Aorta (tissue), 5 donors: ENCODE data around the gene PDE8B. TPM values are rescaled to one million over a fixed set of nuclear protein-coding genes. Genes with fewer than 3 reads are reported as not detected.
A peak's percentile ranks its signal among the peaks of the same experiment; 100 is the strongest.

Experiments used
- ATAC-seq: fragments of 200-7000 bp; cut with Tn5 transposase; one replicate; pipeline ENCODE4 v1.9.1; 2022; ENCODE audit warnings: moderate library complexity; ENCODE audit not compliant: low FRiP score
- DNase-seq, 2 donors: peaks; one replicate each; pipeline ENCODE4 v3.0.0-alpha.2; 2020
- H3K27ac ChIP-seq, 2 donors: one replicate each; pipeline ENCODE4 v1.5.1; 2013; ENCODE audit warnings: low read length in 2 of 2, mild to moderate bottlenecking in 2 of 2, moderate library complexity in 2 of 2, control low read depth in 1 of 2, inconsistent platforms in 1 of 2, low read depth in 1 of 2
- H3K27me3 ChIP-seq, 2 donors: one replicate each; pipeline ENCODE4 v1.6.1; 2013; ENCODE audit warnings: control low read depth in 1 of 2, low read length in 1 of 2, mild to moderate bottlenecking in 1 of 2, moderate library complexity in 1 of 2; ENCODE audit not compliant: insufficient read depth in 2 of 2, control insufficient read depth in 1 of 2
- H3K36me3 ChIP-seq, 2 donors: one replicate each; pipeline ENCODE4 v1.6.1; 2013; ENCODE audit warnings: control low read depth in 1 of 2, low read length in 1 of 2, mild to moderate bottlenecking in 1 of 2; ENCODE audit not compliant: insufficient read depth in 2 of 2, control insufficient read depth in 1 of 2
- H3K4me1 ChIP-seq, 2 donors: one replicate each; pipeline ENCODE4 v1.6.1; 2013; ENCODE audit warnings: low read length in 2 of 2, control low read depth in 1 of 2, mild to moderate bottlenecking in 1 of 2, moderate library complexity in 1 of 2; ENCODE audit not compliant: insufficient read depth in 2 of 2, control insufficient read depth in 1 of 2
- H3K4me3 ChIP-seq, 2 donors: one replicate each; pipeline ENCODE4 v1.5.1; 2013; ENCODE audit warnings: low read length in 2 of 2, control low read depth in 1 of 2, mild to moderate bottlenecking in 1 of 2
- H3K9me3 ChIP-seq: one replicate; pipeline ENCODE4 v1.6.1; 2013; ENCODE audit warnings: mild to moderate bottlenecking, low read length; ENCODE audit not compliant: control insufficient read depth
- WGBS, 2 donors: extraction: QIAGEN DNeasy Blood & Tissue Kit; methylation state at CpG; one replicate each; pipeline ENCODE4 v1.1.7; 2013; 5-methylcytosine and 5-hydroxymethylcytosine counted together
- intact Hi-C, 2 donors: fragments of 100-400 bp; cut with DNase I; formaldehyde crosslinking; loops; one replicate each; pipeline versions ENCODE4 v1.14.2 to v1.15.0; 2022
- polyA plus RNA-seq, 2 donors: library from polyadenylated mRNA; stranded (reverse); fragments of 200-250 nt; gene quantifications; one replicate each; pipeline ENCODE4 v1.2.3, GENCODE V29; 2013
- total RNA-seq, 2 donors: library from RNA; stranded (reverse); fragmentation: NEBNext Ultra II Directional; extraction: Animal tissue kit (Norgen Biotek cat#: 25700); gene quantifications; one replicate each; pipeline ENCODE4 v1.2.1, GENCODE V29; 2021
- donor health status: healthy with polysubstance abuse.
- donor health status: Bipolar disorder and iron deficiency.
- donor health status: DM: no; HTN: no; CAD: no.
- donor health status: DM: no; HTN: no; CAD: no.
- donor health status: DM: yes; HTN: yes; CAD: no.

PDE8B gene
- total and polyA plus RNA-seq, 4 donors, result 16.3 to 42.6 (median 22.1) TPM

- no peak overlapping the region for H3K4me3 ChIP-seq
- no peaks in the 10 kb centered on the region for H3K27me3 ChIP-seq
- H3K9me3 ChIP-seq, result no peaks in the 10 kb centered on the region
- no peaks in the 10 kb centered on the region for H3K36me3 ChIP-seq
- ATAC-seq, result peak; percentile 29
- intact Hi-C loops, result no loop called here
- DNase-seq, result no peak
- H3K4me1 ChIP-seq, result peaks cover 5 to 6% of the 10 kb centered on the region in 2 donors
- WGBS, 2 donors, result 11 to 17% methylated on average over 2 of the region's 2 CpGs
- H3K27ac ChIP-seq, result peak overlapping the region; percentile 32 to 74
Observed at GRCh38 chr5:77389746-77390145, 179.3 kb downstream of the PDE8B start.

- Histone ChIP-seq H3K4me3 (no peak overlapping the region), H3K36me3 (no peaks in the 10 kb centered on the region), H3K9me3 (no peaks in the 10 kb centered on the region), H3K27ac (peak overlapping the region; percentile 74 to 78), H3K4me1 (peaks cover 5 to 6% of the 10 kb centered on the region in 2 donors), H3K27me3 (no peaks in the 10 kb centered on the region)
- ATAC-seq (peak; percentile 69), DNase-seq (no peak)
- 45 to 46% methylated on average over 3 of the region's 3 CpGs for WGBS, 2 donors
- intact Hi-C loops, result no loop called here
Observed at GRCh38 chr5:77390221-77390620, 179.7 kb downstream of the PDE8B start.

GRCh38 chr5:77390795-77391194, 180.3 kb downstream of the PDE8B start:
- no peak for DNase-seq
- Histone ChIP-seq H3K4me3 (no peak overlapping the region), H3K4me1 (peaks cover 5 to 6% of the 10 kb centered on the region in 2 donors), H3K27me3 (no peaks in the 10 kb centered on the region), H3K9me3 (no peaks in the 10 kb centered on the region), H3K27ac (peak overlapping the region; percentile 74 to 78), H3K36me3 (no peaks in the 10 kb centered on the region)
- 76 to 84% methylated on average over 2 of the region's 2 CpGs for WGBS, 2 donors
- ATAC-seq, result no peak
- intact Hi-C loops, result no loop called here

- no peak for DNase-seq
Observed at GRCh38 chr5:77391240-77391765, 180.8 kb downstream of the PDE8B start.

GRCh38 chr5:77394064-77394715, 183.7 kb downstream of the PDE8B start:
- Histone ChIP-seq H3K36me3 (no peaks in the 10 kb centered on the region), H3K4me3 (no peak overlapping the region), H3K27me3 (no peaks in the 10 kb centered on the region), H3K9me3 (no peaks in the 10 kb centered on the region), H3K27ac (no peak overlapping the region), H3K4me1 (peaks cover 5 to 6% of the 10 kb centered on the region in 2 donors)
- intact Hi-C loops, result no loop called here
- 83 to 94% methylated on average over 3 of the region's 3 CpGs for WGBS, 2 donors
- DNase-seq, result no peak
- no peak for ATAC-seq

More at GRCh38 chr5:77391240-77391765, 180.8 kb downstream of the PDE8B start:
- Histone ChIP-seq H3K27ac (peak overlapping the region in 1 of 2 donors; percentile 27), H3K36me3 (no peaks in the 10 kb centered on the region), H3K4me3 (no peak overlapping the region), H3K4me1 (peaks cover 5 to 6% of the 10 kb centered on the region in 2 donors), H3K27me3 (no peaks in the 10 kb centered on the region), H3K9me3 (no peaks in the 10 kb centered on the region)
- no peak for ATAC-seq
- 92 to 96% methylated on average over 10 of the region's 10 CpGs for WGBS, 2 donors
- intact Hi-C loops, result no loop called here

- DNase-seq (no peak), ATAC-seq (no peak)
- H3K27me3 ChIP-seq, result no peaks in the 10 kb centered on the region
- intact Hi-C loops, result no loop called here
- no peak overlapping the region for H3K27ac ChIP-seq
- 93 to 95% methylated on average over 1 of the region's 1 CpG for WGBS, 2 donors
- H3K4me3 ChIP-seq, result no peak overlapping the region
- H3K9me3 ChIP-seq, result no peaks in the 10 kb centered on the region
- peaks cover 2% of the 10 kb centered on the region in 2 donors for H3K4me1 ChIP-seq
- H3K36me3 ChIP-seq, result no peaks in the 10 kb centered on the region
Observed at GRCh38 chr5:77396017-77396416, 185.5 kb downstream of the PDE8B start.

- intact Hi-C loops, result no loop called here
- Histone ChIP-seq H3K4me1 (peaks cover 2 to 4% of the 10 kb centered on the region in 2 donors), H3K27ac (no peak overlapping the region), H3K9me3 (no peaks in the 10 kb centered on the region), H3K27me3 (no peaks in the 10 kb centered on the region), H3K4me3 (no peak overlapping the region), H3K36me3 (no peaks in the 10 kb centered on the region)
- DNase-seq (no peak), ATAC-seq (no peak)
- whole genome bisulfite sequencing, 2 donors, result 70 to 72% methylated on average over 5 of the region's 5 CpGs
Observed at GRCh38 chr5:77397686-77398292, 187.3 kb downstream of the PDE8B start.

- Histone ChIP-seq H3K4me1 (peaks cover 2 to 4% of the 10 kb centered on the region in 2 donors), H3K27ac (no peak overlapping the region), H3K4me3 (no peak overlapping the region), H3K36me3 (no peaks in the 10 kb centered on the region), H3K27me3 (no peaks in the 10 kb centered on the region), H3K9me3 (no peaks in the 10 kb centered on the region)
- WGBS, 2 donors, result 96 to 97% methylated on average over 13 of the region's 13 CpGs
- intact Hi-C loops, result no loop called here
- DNase-seq (no peak), ATAC-seq (no peak)
Observed at GRCh38 chr5:77398458-77398857, 188.0 kb downstream of the PDE8B start.

GRCh38 chr5:77398896-77399295, 188.4 kb downstream of the PDE8B start:
- ATAC-seq (no peak), DNase-seq (no peak)
- intact Hi-C loops, result no loop called here
- Histone ChIP-seq H3K9me3 (no peaks in the 10 kb centered on the region), H3K36me3 (no peaks in the 10 kb centered on the region), H3K4me3 (no peak overlapping the region), H3K27me3 (no peaks in the 10 kb centered on the region), H3K4me1 (peaks cover 2 to 4% of the 10 kb centered on the region in 2 donors), H3K27ac (no peak overlapping the region)
- WGBS, 2 donors, result 93 to 96% methylated on average over 8 of the region's 8 CpGs
